WTC11 (cell line): ENCODE measurements around the gene EEA1. TPM values are rescaled to one million over a fixed set of nuclear protein-coding genes. Genes with fewer than 3 reads are reported as not detected.
"Not testable (repeated sequence)": the region's sequence is repeated elsewhere in the genome, so short reads cannot be mapped to it uniquely, and the experiment has no call there.

ENCODE experiments used
- ATAC-seq: fragments of 200-7000 bp; cut with Tn5 transposase; 2 replicates; pipeline ENCODE4 v1.10.0; 2021; ENCODE audit warnings: mild to moderate bottlenecking, moderate library complexity
- CTCF ChIA-PET: fragments of 300-600 bp; sonication (Branson Sonifier 250); formaldehyde crosslinking; loops from one replicate; lab custom pipeline; 2021; ENCODE audit warnings: antibody characterized with exemption; lab: Charles Lee
- POLR2A ChIA-PET: fragments of 350-600 bp; sonication (Branson Sonifier 250); formaldehyde crosslinking; loops from one replicate; lab custom pipeline; 2021; ENCODE audit warnings: antibody characterized with exemption; lab: Charles Lee
- DNase-seq: peaks from one replicate; pipeline ENCODE4 v3.0.0; 2021; ENCODE audit warnings: low spot score
- H3K27ac Mint-ChIP-seq: 2 replicates; pipeline ENCODE4 v1.8.0; 2021; ENCODE audit warnings: mixed read lengths
- H3K27me3 Mint-ChIP-seq: 2 replicates; pipeline ENCODE4 v1.8.0; 2021; ENCODE audit warnings: low read depth, mild to moderate bottlenecking, moderate library complexity, mixed read lengths
- H3K36me3 Mint-ChIP-seq: 2 replicates; pipeline ENCODE4 v1.8.0; 2021; ENCODE audit warnings: mixed read lengths
- H3K4me1 Mint-ChIP-seq: 2 replicates; pipeline ENCODE4 v1.8.0; 2022; ENCODE audit warnings: mixed read lengths
- H3K4me3 Mint-ChIP-seq: 2 replicates; pipeline ENCODE4 v1.8.0; 2021; ENCODE audit warnings: mild to moderate bottlenecking, moderate library complexity, mixed read lengths
- H3K9me3 Mint-ChIP-seq: 2 replicates; pipeline ENCODE4 v1.8.0; 2021; ENCODE audit warnings: mixed read lengths
- ATF3 ChIP-seq: sonication (generic); formaldehyde crosslinking; conservative IDR thresholded peaks from 2 replicates; pipeline ENCODE4 v1.8.1; 2022; ENCODE audit warnings: mild to moderate bottlenecking, missing genetic modification reagents
- CBFB ChIP-seq: sonication (generic); formaldehyde crosslinking; IDR thresholded peaks from 2 replicates; pipeline ENCODE4 v1.8.1; 2022; ENCODE audit warnings: mild to moderate bottlenecking, low read depth, missing genetic modification reagents
- EMX1 ChIP-seq: fragments of 250-450 bp; sonication (Bioruptor Pico); IDR thresholded peaks from 2 replicates; pipeline ENCODE4 v1.8.0; 2021; ENCODE audit warnings: mild to moderate bottlenecking
- ESRRA ChIP-seq: sonication (generic); formaldehyde crosslinking; IDR thresholded peaks from 2 replicates; pipeline ENCODE4 v1.8.1; 2022; ENCODE audit warnings: mild to moderate bottlenecking, missing genetic modification reagents, borderline replicate concordance
- ETV6 ChIP-seq: sonication (generic); formaldehyde crosslinking; IDR thresholded peaks from 2 replicates; pipeline ENCODE4 v1.8.1; 2022; ENCODE audit warnings: mild to moderate bottlenecking, missing genetic modification reagents
- FOXJ3 ChIP-seq: sonication (generic); formaldehyde crosslinking; IDR thresholded peaks from 2 replicates; pipeline ENCODE4 v1.9.0; 2021; ENCODE audit warnings: missing genetic modification reagents, mild to moderate bottlenecking, borderline replicate concordance
- GTF2I ChIP-seq: fragments of 250-450 bp; sonication (Bioruptor Pico); conservative IDR thresholded peaks from 2 replicates; pipeline ENCODE4 v1.4.0; 2021; ENCODE audit warnings: mild to moderate bottlenecking
- PRRX2 ChIP-seq: fragments of 250-450 bp; sonication (Bioruptor Pico); IDR thresholded peaks from 2 replicates; pipeline ENCODE4 v1.8.0; 2021; ENCODE audit warnings: mild to moderate bottlenecking
- SP1 ChIP-seq: sonication (generic); formaldehyde crosslinking; conservative IDR thresholded peaks from 2 replicates; pipeline ENCODE4 v1.8.1; 2022; ENCODE audit warnings: missing genetic modification reagents
- ZNF416 ChIP-seq: fragments of 250-450 bp; sonication (Bioruptor Pico); IDR thresholded peaks from 2 replicates; pipeline ENCODE4 v1.9.0; 2021; ENCODE audit warnings: mild to moderate bottlenecking, inconsistent platforms
- total RNA-seq: library from RNA; stranded (reverse); gene quantifications from 3 replicates; pipeline ENCODE4 v1.2.3, GENCODE V29; 2021
- TF ChIP-seq, protein P1 (sequence below): sonication (generic); formaldehyde crosslinking; IDR thresholded peaks from 2 replicates; pipeline ENCODE4 v1.8.1; 2023; ENCODE audit warnings: mild to moderate bottlenecking, missing genetic modification reagents, moderate library complexity
- TF ChIP-seq, protein P2 (sequence below): sonication (generic); formaldehyde crosslinking; IDR thresholded peaks from 2 replicates; pipeline ENCODE4 v1.8.1; 2023; ENCODE audit warnings: mild to moderate bottlenecking, missing genetic modification reagents
- TF ChIP-seq, protein P3 (sequence below): sonication (generic); formaldehyde crosslinking; IDR thresholded peaks from 2 replicates; pipeline ENCODE4 v1.8.0; 2023; ENCODE audit warnings: mild to moderate bottlenecking, missing genetic modification reagents

EEA1 gene
- total RNA-seq, 1 experiment from 2014 or later, result 20.3 TPM

GRCh38 chr12:92971859-92972524 lies 42.9 kb upstream of the EEA1 start (continued):
- TF ChIP-seq CBFB (no peak), PRRX2 (CRISPR knock-in tag) (no peak)

GRCh38 chr12:92968176-92968813 lies 39.2 kb upstream of the EEA1 start:
- no peak overlapping the region for H3K27ac Mint-ChIP-seq
- TF ChIP-seq EMX1 (CRISPR knock-in tag), result no peak
- peak; percentile 60 for TF ChIP-seq ETV6 (CRISPR knock-in tag)
- no peaks in the 10 kb centered on the region for H3K36me3 Mint-ChIP-seq
- ChIA-PET CTCF (no interaction called here), POLR2A (no interaction called here)
- ATAC-seq (no peak), DNase-seq (no peak)
- no peaks in the 10 kb centered on the region for H3K9me3 Mint-ChIP-seq
- H3K27me3 Mint-ChIP-seq, result no peaks in the 10 kb centered on the region; the same call in 1 of the 2 replicates
- no peak overlapping the region for H3K4me3 Mint-ChIP-seq
- peaks cover 8% of the 10 kb centered on the region; the same call in 1 of the 2 replicates for H3K4me1 Mint-ChIP-seq

DNA sequence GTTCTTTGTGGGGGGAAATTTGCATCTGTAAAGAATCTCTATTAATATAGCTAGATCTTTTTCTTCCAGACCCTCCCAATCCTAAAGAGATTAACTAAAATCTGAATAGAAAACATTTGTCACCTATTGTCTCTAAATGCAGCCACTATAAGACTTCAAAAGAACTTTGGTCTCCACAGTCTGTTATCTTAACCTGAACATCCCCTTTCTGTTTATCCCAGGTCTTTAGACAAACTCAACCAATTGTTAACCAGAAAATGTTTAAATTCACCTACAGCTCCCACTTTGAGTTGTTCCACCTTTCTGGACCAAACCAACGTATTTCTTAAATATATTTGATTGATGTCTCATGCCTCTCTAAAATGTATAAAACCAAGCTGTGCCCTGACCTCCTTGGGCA lies 35.3 kb upstream of the EEA1 start:
- DNase-seq, H3K27me3 Mint-ChIP-seq, H3K27ac Mint-ChIP-seq, H3K4me1 Mint-ChIP-seq, CTCF ChIA-PET, ATAC-seq, H3K9me3 Mint-ChIP-seq, H3K4me3 Mint-ChIP-seq, H3K36me3 Mint-ChIP-seq, POLR2A ChIA-PET: not testable (repeated sequence)

- ATAC-seq (no peak), DNase-seq (no peak)
- Mint-ChIP-seq H3K4me3 (no peak overlapping the region), H3K4me1 (peaks cover 9% of the 10 kb centered on the region), H3K27ac (no peak overlapping the region), H3K27me3 (no peaks in the 10 kb centered on the region; the same call in 1 of the 2 replicates), H3K9me3 (peaks cover 7% of the 10 kb centered on the region), H3K36me3 (peaks cover 5% of the 10 kb centered on the region; the same call in 1 of the 2 replicates)
- no peak for TF ChIP-seq EMX1 (CRISPR knock-in tag)
- TF ChIP-seq, protein P1, sequence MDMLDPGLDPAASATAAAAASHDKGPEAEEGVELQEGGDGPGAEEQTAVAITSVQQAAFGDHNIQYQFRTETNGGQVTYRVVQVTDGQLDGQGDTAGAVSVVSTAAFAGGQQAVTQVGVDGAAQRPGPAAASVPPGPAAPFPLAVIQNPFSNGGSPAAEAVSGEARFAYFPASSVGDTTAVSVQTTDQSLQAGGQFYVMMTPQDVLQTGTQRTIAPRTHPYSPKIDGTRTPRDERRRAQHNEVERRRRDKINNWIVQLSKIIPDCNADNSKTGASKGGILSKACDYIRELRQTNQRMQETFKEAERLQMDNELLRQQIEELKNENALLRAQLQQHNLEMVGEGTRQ (CRISPR knock-in tag), result no peak
- TF ChIP-seq ESRRA (CRISPR knock-in tag), result no peak
- TF ChIP-seq SP1, result no peak
- no peak for TF ChIP-seq FOXJ3
- TF ChIP-seq ZNF416, result no peak
- TF ChIP-seq ATF3, result no peak
- TF ChIP-seq, protein P2, sequence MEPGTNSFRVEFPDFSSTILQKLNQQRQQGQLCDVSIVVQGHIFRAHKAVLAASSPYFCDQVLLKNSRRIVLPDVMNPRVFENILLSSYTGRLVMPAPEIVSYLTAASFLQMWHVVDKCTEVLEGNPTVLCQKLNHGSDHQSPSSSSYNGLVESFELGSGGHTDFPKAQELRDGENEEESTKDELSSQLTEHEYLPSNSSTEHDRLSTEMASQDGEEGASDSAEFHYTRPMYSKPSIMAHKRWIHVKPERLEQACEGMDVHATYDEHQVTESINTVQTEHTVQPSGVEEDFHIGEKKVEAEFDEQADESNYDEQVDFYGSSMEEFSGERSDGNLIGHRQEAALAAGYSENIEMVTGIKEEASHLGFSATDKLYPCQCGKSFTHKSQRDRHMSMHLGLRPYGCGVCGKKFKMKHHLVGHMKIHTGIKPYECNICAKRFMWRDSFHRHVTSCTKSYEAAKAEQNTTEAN (CRISPR knock-in tag), result no peak
- TF ChIP-seq, protein P3, sequence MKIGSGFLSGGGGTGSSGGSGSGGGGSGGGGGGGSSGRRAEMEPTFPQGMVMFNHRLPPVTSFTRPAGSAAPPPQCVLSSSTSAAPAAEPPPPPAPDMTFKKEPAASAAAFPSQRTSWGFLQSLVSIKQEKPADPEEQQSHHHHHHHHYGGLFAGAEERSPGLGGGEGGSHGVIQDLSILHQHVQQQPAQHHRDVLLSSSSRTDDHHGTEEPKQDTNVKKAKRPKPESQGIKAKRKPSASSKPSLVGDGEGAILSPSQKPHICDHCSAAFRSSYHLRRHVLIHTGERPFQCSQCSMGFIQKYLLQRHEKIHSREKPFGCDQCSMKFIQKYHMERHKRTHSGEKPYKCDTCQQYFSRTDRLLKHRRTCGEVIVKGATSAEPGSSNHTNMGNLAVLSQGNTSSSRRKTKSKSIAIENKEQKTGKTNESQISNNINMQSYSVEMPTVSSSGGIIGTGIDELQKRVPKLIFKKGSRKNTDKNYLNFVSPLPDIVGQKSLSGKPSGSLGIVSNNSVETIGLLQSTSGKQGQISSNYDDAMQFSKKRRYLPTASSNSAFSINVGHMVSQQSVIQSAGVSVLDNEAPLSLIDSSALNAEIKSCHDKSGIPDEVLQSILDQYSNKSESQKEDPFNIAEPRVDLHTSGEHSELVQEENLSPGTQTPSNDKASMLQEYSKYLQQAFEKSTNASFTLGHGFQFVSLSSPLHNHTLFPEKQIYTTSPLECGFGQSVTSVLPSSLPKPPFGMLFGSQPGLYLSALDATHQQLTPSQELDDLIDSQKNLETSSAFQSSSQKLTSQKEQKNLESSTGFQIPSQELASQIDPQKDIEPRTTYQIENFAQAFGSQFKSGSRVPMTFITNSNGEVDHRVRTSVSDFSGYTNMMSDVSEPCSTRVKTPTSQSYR (CRISPR knock-in tag), result no peak
- no peak for TF ChIP-seq GTF2I (CRISPR knock-in tag)
- ChIA-PET POLR2A (no interaction called here), CTCF (no interaction called here)
These were observed 32.9 kb upstream of the EEA1 start for GRCh38 chr12:92961949-92962348.
